Subcutaneous abdominal adipose tissue (tissue), 5 donors: ENCODE data around the gene SEC24B.
"Not testable (repeated sequence)": the region's sequence is repeated elsewhere in the genome, so short reads cannot be mapped to it uniquely, and the experiment has no call there.

Source experiments
- H3K27ac ChIP-seq: one replicate; pipeline ENCODE4 v1.7.0; 2013; ENCODE audit warnings: low read depth, mild to moderate bottlenecking, inconsistent platforms, low read length, moderate library complexity
- H3K27me3 ChIP-seq, 5 donors: one replicate each; pipeline ENCODE4 v1.7.0; 2013; ENCODE audit warnings: low read length in 5 of 5, inconsistent platforms in 1 of 5; ENCODE audit not compliant: control insufficient read depth in 5 of 5, insufficient read depth in 4 of 5
- H3K36me3 ChIP-seq, 5 donors: one replicate each; pipeline ENCODE4 v1.7.0; 2013; ENCODE audit warnings: low read length in 5 of 5; ENCODE audit not compliant: control insufficient read depth in 5 of 5, insufficient read depth in 5 of 5
- H3K4me1 ChIP-seq, 5 donors: one replicate each; pipeline ENCODE4 v1.7.0; 2013; ENCODE audit warnings: low read length in 5 of 5, mild to moderate bottlenecking in 3 of 5, moderate library complexity in 1 of 5; ENCODE audit not compliant: control insufficient read depth in 5 of 5, insufficient read depth in 5 of 5
- H3K4me3 ChIP-seq, 5 donors: one replicate each; pipeline ENCODE4 v1.7.0; 2013; ENCODE audit warnings: low read length in 5 of 5, low read depth in 1 of 5
- H3K9ac ChIP-seq, 5 donors: one replicate each; pipeline ENCODE4 v1.7.0; 2013; ENCODE audit warnings: low read length in 5 of 5, mild to moderate bottlenecking in 4 of 5, moderate library complexity in 3 of 5
- H3K9me3 ChIP-seq, 5 donors: one replicate each; pipeline ENCODE4 v1.7.0; 2013; ENCODE audit warnings: low read length in 5 of 5; ENCODE audit not compliant: control insufficient read depth in 5 of 5
- donor health status: healthy.
- donor health status: healthy.
- donor health status: healthy.
- donor health status: healthy.
- donor health status: healthy.

SEC24B gene

GRCh38 chr4:109447278-109447677 is 13.7 kb downstream of the SEC24B start:
- no peak overlapping the region for H3K4me3 ChIP-seq
- H3K27me3 ChIP-seq: no peaks in the 10 kb centered on the region
- peaks cover 0 to 17% (median 16%) of the 10 kb centered on the region in 5 donors for H3K4me1 ChIP-seq
- peaks cover 3 to 5% (median 4%) of the 10 kb centered on the region in 5 donors for H3K9me3 ChIP-seq
- no peak overlapping the region for H3K9ac ChIP-seq
- no peak overlapping the region for H3K27ac ChIP-seq
- peaks cover 8 to 20% (median 18%) of the 10 kb centered on the region in 5 donors for H3K36me3 ChIP-seq

- H3K27ac ChIP-seq: no peak overlapping the region
- no peaks in the 10 kb centered on the region for H3K4me1 ChIP-seq
- no peaks in the 10 kb centered on the region for H3K9me3 ChIP-seq
- no peaks in the 10 kb centered on the region for H3K27me3 ChIP-seq
- no peak overlapping the region for H3K4me3 ChIP-seq
- no peak overlapping the region for H3K9ac ChIP-seq
- peaks cover 10 to 14% (median 12%) of the 10 kb centered on the region in 5 donors for H3K36me3 ChIP-seq
Measured at GRCh38 chr4:109451544-109452273, 18.1 kb downstream of the SEC24B start.

GRCh38 chr4:109453110-109453509 is 19.5 kb downstream of the SEC24B start:
- H3K9ac ChIP-seq, H3K4me3 ChIP-seq: not testable (repeated sequence)
- peaks cover 10 to 14% (median 12%) of the 10 kb centered on the region in 5 donors for H3K36me3 ChIP-seq

GRCh38 chr4:109462297-109462696 is 28.7 kb downstream of the SEC24B start:
- peaks cover 0 to 4% (median 0%) of the 10 kb centered on the region in 5 donors for H3K9me3 ChIP-seq
- H3K36me3 ChIP-seq: peaks cover 8 to 22% (median 21%) of the 10 kb centered on the region in 5 donors
- H3K27ac ChIP-seq: no peak overlapping the region
- H3K27me3 ChIP-seq: no peaks in the 10 kb centered on the region
- H3K4me1 ChIP-seq: peaks cover 0 to 8% (median 3%) of the 10 kb centered on the region in 5 donors
- H3K4me3 ChIP-seq: no peak overlapping the region
- no peak overlapping the region for H3K9ac ChIP-seq

More at GRCh38 chr4:109453110-109453509, 19.5 kb downstream of the SEC24B start:
- not testable (repeated sequence) for H3K4me1 ChIP-seq, H3K27me3 ChIP-seq, H3K27ac ChIP-seq, H3K9me3 ChIP-seq

GRCh38 chr4:109462802-109463201 is 29.2 kb downstream of the SEC24B start:
- Histone ChIP-seq H3K9ac (no peak overlapping the region), H3K4me3 (no peak overlapping the region), H3K9me3 (no peaks in the 10 kb centered on the region), H3K27ac (no peak overlapping the region), H3K4me1 (peaks cover 0 to 8% (median 3%) of the 10 kb centered on the region in 5 donors), H3K36me3 (peaks cover 8 to 22% (median 21%) of the 10 kb centered on the region in 5 donors), H3K27me3 (no peaks in the 10 kb centered on the region)

- peaks cover 11 to 25% (median 21%) of the 10 kb centered on the region in 5 donors for H3K36me3 ChIP-seq
- H3K9me3 ChIP-seq: no peaks in the 10 kb centered on the region
- no peaks in the 10 kb centered on the region for H3K27me3 ChIP-seq
- no peak overlapping the region for H3K27ac ChIP-seq
- no peak overlapping the region for H3K4me3 ChIP-seq
- H3K4me1 ChIP-seq: peaks cover 0 to 8% (median 3%) of the 10 kb centered on the region in 5 donors
- peak overlapping the region in 1 of 5 donors; percentile 8 for H3K9ac ChIP-seq
Measured at GRCh38 chr4:109465069-109465468, 31.5 kb downstream of the SEC24B start.

- H3K9me3 ChIP-seq: no peaks in the 10 kb centered on the region
- no peak overlapping the region for H3K27ac ChIP-seq
- no peak overlapping the region for H3K4me3 ChIP-seq
- peaks cover 2 to 19% (median 8%) of the 10 kb centered on the region in 5 donors for H3K36me3 ChIP-seq
- no peaks in the 10 kb centered on the region for H3K27me3 ChIP-seq
- H3K4me1 ChIP-seq: peaks cover 2 to 7% (median 5%) of the 10 kb centered on the region in 5 donors
- no peak overlapping the region for H3K9ac ChIP-seq
Measured at GRCh38 chr4:109469915-109470314, 36.3 kb downstream of the SEC24B start.

GRCh38 chr4:109472343-109472761 is 38.7 kb downstream of the SEC24B start:
- Histone ChIP-seq H3K9ac (no peak overlapping the region), H3K4me1 (peaks cover 2 to 7% (median 5%) of the 10 kb centered on the region in 5 donors), H3K36me3 (peaks cover 2 to 19% (median 6%) of the 10 kb centered on the region in 5 donors), H3K9me3 (no peaks in the 10 kb centered on the region), H3K4me3 (no peak overlapping the region), H3K27me3 (no peaks in the 10 kb centered on the region), H3K27ac (no peak overlapping the region)

- no peak overlapping the region for H3K4me3 ChIP-seq
Measured at GRCh38 chr4:109473824-109474223, 40.2 kb downstream of the SEC24B start.

GRCh38 chr4:109486007-109486406 is 52.4 kb downstream of the SEC24B start:
- no peak overlapping the region for H3K9ac ChIP-seq
- H3K27ac ChIP-seq: no peak overlapping the region
- H3K4me1 ChIP-seq: peaks cover 0 to 2% (median 0%) of the 10 kb centered on the region in 5 donors
- no peak overlapping the region for H3K4me3 ChIP-seq
- H3K27me3 ChIP-seq: no peaks in the 10 kb centered on the region
- H3K9me3 ChIP-seq: no peaks in the 10 kb centered on the region
- H3K36me3 ChIP-seq: peaks cover 0 to 18% (median 8%) of the 10 kb centered on the region in 5 donors

More at GRCh38 chr4:109473824-109474223, 40.2 kb downstream of the SEC24B start:
- H3K27ac ChIP-seq: no peak overlapping the region
- no peaks in the 10 kb centered on the region for H3K9me3 ChIP-seq
- H3K9ac ChIP-seq: no peak overlapping the region
- no peaks in the 10 kb centered on the region for H3K27me3 ChIP-seq
- peaks cover 2 to 7% (median 6%) of the 10 kb centered on the region in 5 donors for H3K4me1 ChIP-seq
- peaks cover 2 to 19% (median 5%) of the 10 kb centered on the region in 5 donors for H3K36me3 ChIP-seq
